ENCODE data around the gene ZNF143.

DNA sequence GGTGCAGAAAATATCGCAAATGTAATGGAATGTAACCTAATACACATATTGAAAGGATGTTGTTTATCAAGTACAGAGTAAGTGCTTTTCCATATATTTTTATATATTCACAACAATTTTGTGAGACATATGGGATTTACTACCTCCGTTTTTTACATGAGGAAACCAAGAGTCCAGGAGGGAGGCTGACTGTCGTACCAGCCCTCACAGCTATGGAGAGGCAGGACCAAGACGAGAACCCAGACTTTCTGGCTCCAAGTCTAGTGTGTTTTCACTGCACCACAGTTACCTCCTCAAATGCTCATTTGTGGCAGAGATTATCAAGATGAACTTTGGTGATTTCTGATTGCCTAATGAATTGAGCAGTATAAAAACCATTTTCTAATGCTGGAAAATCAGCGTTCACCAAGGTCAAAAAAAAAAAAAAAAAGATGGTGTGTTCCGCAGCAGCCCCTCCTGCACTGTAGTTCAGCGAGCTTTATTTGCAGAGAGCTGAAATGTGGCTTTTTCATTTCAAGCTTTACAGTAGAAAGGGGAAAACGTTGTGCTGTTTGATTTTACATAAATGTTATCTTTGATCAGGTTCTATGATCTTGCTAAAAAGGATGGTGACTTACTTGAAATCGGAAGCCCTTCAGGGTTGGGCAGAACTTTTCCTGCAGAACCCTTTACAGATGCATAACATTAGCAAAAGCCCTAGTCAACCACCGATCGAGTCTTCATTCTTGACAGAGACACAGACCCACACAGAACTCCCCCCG lies 67.9 kb downstream of the ZNF143 start:
- TF ChIP-seq, protein P1, sequence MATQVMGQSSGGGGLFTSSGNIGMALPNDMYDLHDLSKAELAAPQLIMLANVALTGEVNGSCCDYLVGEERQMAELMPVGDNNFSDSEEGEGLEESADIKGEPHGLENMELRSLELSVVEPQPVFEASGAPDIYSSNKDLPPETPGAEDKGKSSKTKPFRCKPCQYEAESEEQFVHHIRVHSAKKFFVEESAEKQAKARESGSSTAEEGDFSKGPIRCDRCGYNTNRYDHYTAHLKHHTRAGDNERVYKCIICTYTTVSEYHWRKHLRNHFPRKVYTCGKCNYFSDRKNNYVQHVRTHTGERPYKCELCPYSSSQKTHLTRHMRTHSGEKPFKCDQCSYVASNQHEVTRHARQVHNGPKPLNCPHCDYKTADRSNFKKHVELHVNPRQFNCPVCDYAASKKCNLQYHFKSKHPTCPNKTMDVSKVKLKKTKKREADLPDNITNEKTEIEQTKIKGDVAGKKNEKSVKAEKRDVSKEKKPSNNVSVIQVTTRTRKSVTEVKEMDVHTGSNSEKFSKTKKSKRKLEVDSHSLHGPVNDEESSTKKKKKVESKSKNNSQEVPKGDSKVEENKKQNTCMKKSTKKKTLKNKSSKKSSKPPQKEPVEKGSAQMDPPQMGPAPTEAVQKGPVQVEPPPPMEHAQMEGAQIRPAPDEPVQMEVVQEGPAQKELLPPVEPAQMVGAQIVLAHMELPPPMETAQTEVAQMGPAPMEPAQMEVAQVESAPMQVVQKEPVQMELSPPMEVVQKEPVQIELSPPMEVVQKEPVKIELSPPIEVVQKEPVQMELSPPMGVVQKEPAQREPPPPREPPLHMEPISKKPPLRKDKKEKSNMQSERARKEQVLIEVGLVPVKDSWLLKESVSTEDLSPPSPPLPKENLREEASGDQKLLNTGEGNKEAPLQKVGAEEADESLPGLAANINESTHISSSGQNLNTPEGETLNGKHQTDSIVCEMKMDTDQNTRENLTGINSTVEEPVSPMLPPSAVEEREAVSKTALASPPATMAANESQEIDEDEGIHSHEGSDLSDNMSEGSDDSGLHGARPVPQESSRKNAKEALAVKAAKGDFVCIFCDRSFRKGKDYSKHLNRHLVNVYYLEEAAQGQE (IDR thresholded peaks at IDR 0.05; ENCODE audit: insufficient read depth in 1 of 2, low read depth in 2 of 2, low read length in 2 of 2) = no peak
- no peak for TF ChIP-seq TAF1 (IDR thresholded peaks at IDR 0.05; ENCODE audit: borderline replicate concordance, insufficient read depth, low read length)

Data from PFSK-1 (cell line).